Keratinocyte (primary cell): ENCODE results near the gene NOL4. TPM values are rescaled to one million over a fixed set of nuclear protein-coding genes. Genes with fewer than 3 reads are reported as not detected.
A peak's percentile ranks its signal among the peaks of the same experiment; 100 is the strongest.

ENCODE experiments used
- DNase-seq: peaks from one replicate; pipeline ENCODE4 v3.0.0-alpha.2; 2011; ENCODE audit warnings: low read depth, missing footprints, low spot score
- FAIRE-seq: peaks from 2 replicates; lab custom pipeline; 2011; peaks lifted over from hg19 to GRCh38; lab: Jason Lieb, UNC
- H2AFZ ChIP-seq: 2 replicates; pipeline ENCODE4 v1.6.0; 2012; ENCODE audit warnings: low read length, control low read depth, inconsistent platforms; ENCODE audit not compliant: control insufficient read depth
- H3K27ac ChIP-seq: 2 replicates; pipeline ENCODE4 v1.5.1; 2011; ENCODE audit warnings: low read length; ENCODE audit not compliant: control insufficient read depth, insufficient read depth
- H3K27me3 ChIP-seq: 3 replicates; pipeline ENCODE4 v1.6.0; 2011; ENCODE audit warnings: low read length; ENCODE audit not compliant: control insufficient read depth, insufficient read depth; ENCODE audit errors: extremely low read depth
- H3K36me3 ChIP-seq, 2 experiments: 2 replicates in 1 of 2; 3 replicates in 1 of 2; pipeline ENCODE4 v1.5.1; 2011; ENCODE audit warnings: low read length in 2 of 2, mild to moderate bottlenecking in 1 of 2; ENCODE audit not compliant: control insufficient read depth in 2 of 2, insufficient read depth in 2 of 2; ENCODE audit errors: extremely low read depth in 1 of 2
- H3K4me1 ChIP-seq: 3 replicates; pipeline ENCODE4 v1.5.1; 2011; ENCODE audit warnings: low read length; ENCODE audit not compliant: control insufficient read depth, insufficient read depth; ENCODE audit errors: extremely low read depth
- H3K4me2 ChIP-seq: 3 replicates; pipeline ENCODE4 v1.6.0; 2011; ENCODE audit warnings: low read depth, low read length; ENCODE audit not compliant: control insufficient read depth, insufficient read depth; ENCODE audit errors: extremely low read depth
- H3K4me3 ChIP-seq, 3 experiments: fragments of 200-600 bp in 1 of 3; sonication (generic) in 1 of 3; 2 replicates in 2 of 3; 3 replicates in 1 of 3; pipeline ENCODE4 v1.5.1; 2011 to 2016; ENCODE audit warnings: low read length in 3 of 3, mild to moderate bottlenecking in 3 of 3, control low read depth in 2 of 3, inconsistent platforms in 1 of 3, low read depth in 1 of 3, mixed read lengths in 1 of 3, mixed run types in 1 of 3, moderate library complexity in 1 of 3; ENCODE audit not compliant: control insufficient read depth in 2 of 3, insufficient read depth in 2 of 3; ENCODE audit errors: extremely low read depth in 1 of 3
- H3K79me2 ChIP-seq: 2 replicates; pipeline ENCODE4 v1.6.0; 2012; ENCODE audit warnings: low read length; ENCODE audit not compliant: control insufficient read depth, insufficient read depth
- H3K9ac ChIP-seq: 3 replicates; pipeline ENCODE4 v1.6.0; 2011; ENCODE audit warnings: low read length; ENCODE audit not compliant: control insufficient read depth, insufficient read depth; ENCODE audit errors: extremely low read depth
- H3K9me1 ChIP-seq: 3 replicates; pipeline ENCODE4 v1.6.0; 2011; ENCODE audit warnings: low read length; ENCODE audit not compliant: control insufficient read depth, insufficient read depth; ENCODE audit errors: extremely low read depth
- H3K9me3 ChIP-seq: 2 replicates; pipeline ENCODE4 v1.5.1; 2012; ENCODE audit warnings: low read depth, low read length; ENCODE audit not compliant: control insufficient read depth
- H4K20me1 ChIP-seq: 3 replicates; pipeline ENCODE4 v1.6.0; 2011; ENCODE audit warnings: low read length; ENCODE audit not compliant: control insufficient read depth, insufficient read depth; ENCODE audit errors: extremely low read depth
- CTCF ChIP-seq, 3 experiments: IDR thresholded peaks in 1 of 3; conservative IDR thresholded peaks in 1 of 3; optimal IDR thresholded peaks in 1 of 3; 2 replicates in 2 of 3; 3 replicates in 1 of 3; pipeline versions ENCODE3 to v1.5.1; 2011; ENCODE audit warnings: low read length in 3 of 3, mild to moderate bottlenecking in 3 of 3, moderate library complexity in 2 of 3, control low read depth in 1 of 3, inconsistent platforms in 1 of 3; ENCODE audit not compliant: insufficient read depth in 2 of 3; ENCODE audit errors: extremely low read depth in 1 of 3
- EZH2 ChIP-seq: IDR thresholded peaks from one replicate; pipeline ENCODE4 v1.6.1; 2012; ENCODE audit warnings: inconsistent platforms, mild to moderate bottlenecking, low read length, moderate library complexity
- dilution Hi-C: fragments of 300-500 bp; cut with MboI; formaldehyde crosslinking; loops from one replicate; pipeline ENCODE4 v1.7.0; 2020; ENCODE audit warnings: low sequenced_read_pairs; ENCODE audit not compliant: extremely low pct_ligation_motif_present
- polyA plus RNA-seq, 5 experiments: library from polyadenylated mRNA; depleted of rRNA in 3 of 5; stranded (reverse) in 3 of 5; stranded (forward) in 1 of 5; unstranded in 1 of 5; fragments of >200 nt; gene quantifications; 1 replicate in 1 of 5; 2 replicates in 3 of 5; 3 replicates in 1 of 5; pipeline versions ENCODE4 v1.2.1 to v1.2.3, GENCODE V29; 2011 to 2012; ENCODE audit warnings: missing spikeins in 2 of 5, low read depth in 1 of 5, low replicate concordance in 1 of 5

The NOL4 gene
- polyA plus RNA-seq, 1 donor (not counting 4 experiments of a cell fraction or from before 2014, with no cell fraction given), result not detected

- Histone ChIP-seq H4K20me1 (no peaks in the 10 kb centered on the region), H3K4me1 (peaks cover 3% of the 10 kb centered on the region), H3K9me1 (no peaks in the 10 kb centered on the region), H3K4me2 (peak overlapping the region; percentile 51), H3K27me3 (peaks cover 37% of the 10 kb centered on the region), H3K4me3 (peak overlapping the region; percentile 8 to 46 (median 43)), H3K36me3 (no peaks in the 10 kb centered on the region), H3K9me3 (no peaks in the 10 kb centered on the region), H3K27ac (no peak overlapping the region), H3K79me2 (no peaks in the 10 kb centered on the region), H2AFZ (peak overlapping the region; percentile 39), H3K9ac (no peak overlapping the region)
- dilution Hi-C loops, result no loop called here
- DNase-seq (no peak), FAIRE-seq (no peak)
- TF ChIP-seq CTCF (optimal IDR thresholded peaks at IDR 0.05 in 1 of 3, IDR thresholded peaks at IDR 0.05 in 1 of 3, conservative IDR thresholded peaks at IDR 0.05 in 1 of 3; ENCODE audit: extremely low read depth in 1 of 3, insufficient read depth in 2 of 3, low read length in 3 of 3) (no peak), EZH2 (peak; percentile 75)
Observed at GRCh38 chr18:34222307-34223163, 2.2 kb downstream of the NOL4 start.

- no peaks in the 10 kb centered on the region for H3K9me3 ChIP-seq
- H2AFZ ChIP-seq, result peak overlapping the region; percentile 39
- no peaks in the 10 kb centered on the region for H3K79me2 ChIP-seq
- H3K4me2 ChIP-seq, result peak overlapping the region; percentile 51
- no peaks in the 10 kb centered on the region for H3K9me1 ChIP-seq
- no peak for FAIRE-seq
- dilution Hi-C loops, result no loop called here
- H3K4me1 ChIP-seq, result peaks cover 3% of the 10 kb centered on the region
- H3K9ac ChIP-seq, result no peak overlapping the region
- no peak for TF ChIP-seq CTCF (optimal IDR thresholded peaks at IDR 0.05 in 1 of 3, IDR thresholded peaks at IDR 0.05 in 1 of 3, conservative IDR thresholded peaks at IDR 0.05 in 1 of 3; ENCODE audit: extremely low read depth in 1 of 3, insufficient read depth in 2 of 3, low read length in 3 of 3)
- TF ChIP-seq EZH2, result peak; percentile 49
- H3K27ac ChIP-seq, result no peak overlapping the region
- peaks cover 37% of the 10 kb centered on the region for H3K27me3 ChIP-seq
- H3K4me3 ChIP-seq, result peak overlapping the region in 1 of 3 experiments; percentile 43
- no peak for DNase-seq
- no peaks in the 10 kb centered on the region for H3K36me3 ChIP-seq
- H4K20me1 ChIP-seq, result no peaks in the 10 kb centered on the region
Observed at GRCh38 chr18:34221971-34222306, 2.8 kb downstream of the NOL4 start.
